Transverse colon (tissue), 4 donors: Measurements from ENCODE around the gene EXD3. TPM values are rescaled to one million over a fixed set of nuclear protein-coding genes. Genes with fewer than 3 reads are reported as not detected.

Experiments
- DNase-seq: peaks from one replicate; pipeline ENCODE4 v3.0.0-alpha.2; 2019
- H3K27ac ChIP-seq, 4 donors: fragments of 200-600 bp; sonication (generic); 2 replicates each; pipeline ENCODE4 v1.5.1; 2016 to 2018; ENCODE audit warnings: inconsistent platforms in 4 of 4
- H3K27me3 ChIP-seq: fragments of 200-600 bp; sonication (generic); 2 replicates; pipeline ENCODE4 v1.5.1; 2017; ENCODE audit warnings: inconsistent platforms
- H3K36me3 ChIP-seq, 4 donors: fragments of 200-600 bp; sonication (generic); 2 replicates each; pipeline ENCODE4 v1.5.1; 2017 to 2019; ENCODE audit warnings: inconsistent platforms in 4 of 4
- H3K4me1 ChIP-seq, 4 donors: fragments of 200-600 bp; sonication (generic); 2 replicates each; pipeline ENCODE4 v1.5.1; 2017 to 2020; ENCODE audit warnings: inconsistent platforms in 4 of 4
- H3K4me3 ChIP-seq, 4 donors: fragments of 200-600 bp; sonication (generic); 1 replicate in 1 of 4; 2 replicates in 3 of 4; pipeline versions ENCODE4 v1.5.1 to v1.6.1; 2017 to 2019; ENCODE audit warnings: inconsistent platforms in 4 of 4
- H3K9me3 ChIP-seq, 2 donors: fragments of 200-600 bp; sonication (generic); 2 replicates each; pipeline ENCODE4 v1.5.1; 2017 to 2019; ENCODE audit warnings: inconsistent platforms in 2 of 2
- CTCF ChIP-seq, 5 experiments: fragments of 200-600 bp in 3 of 5; fragments of 450-650 bp in 2 of 5; sonication (generic) in 3 of 5; IDR thresholded peaks; 1 replicate in 2 of 5; 2 replicates in 3 of 5; pipeline ENCODE4 v1.5.1; 2016 to 2017; ENCODE audit warnings: antibody characterized with exemption in 5 of 5, inconsistent platforms in 3 of 5, mild to moderate bottlenecking in 2 of 5, moderate library complexity in 1 of 5
- EP300 ChIP-seq: sonication (generic); formaldehyde crosslinking; IDR thresholded peaks from one replicate; pipeline ENCODE4 v1.6.1; 2017; ENCODE audit warnings: antibody characterized with exemption, low read depth
- POLR2A ChIP-seq: fragments of 450-650 bp; IDR thresholded peaks from one replicate; pipeline ENCODE4 v1.6.1; 2016; ENCODE audit warnings: antibody characterized with exemption, mild to moderate bottlenecking, moderate library complexity
- POLR2AphosphoS5 ChIP-seq, 3 donors: sonication (generic); formaldehyde crosslinking; IDR thresholded peaks; one replicate each; pipeline ENCODE4 v1.6.1; 2016; ENCODE audit warnings: antibody characterized with exemption in 3 of 3
- WGBS, 2 donors: methylation state at CpG; one replicate each; pipeline ENCODE4 v1.1.5; 2018; ENCODE audit warnings: low coverage in 1 of 2; 5-methylcytosine and 5-hydroxymethylcytosine counted together
- in situ Hi-C, 4 donors: fragments of 200-750 bp; cut with MboI; loops; one replicate each; pipeline versions ENCODE4 v1.15.0 to v1.15.1; 2017; ENCODE audit warnings: low sequenced_read_pairs in 3 of 4, low pct_ligation_motif_present in 1 of 4, low pct_unique_long_range_greater_than_20kb in 1 of 4
- intact Hi-C: fragments of 100-400 bp; cut with DNase I; formaldehyde crosslinking; loops from one replicate; pipeline ENCODE4 v1.15.1; 2023; ENCODE audit warnings: low total_unique reads
- total RNA-seq, 4 donors: library from RNA; depleted of rRNA; stranded (reverse); fragments of >200 nt; gene quantifications; one replicate each; pipeline ENCODE4 v1.1.0, GENCODE V29; 2016

Gene EXD3
- total RNA-seq, 4 donors from 2014 or later, result 47.6 to 228 (median 74.2) TPM

GRCh38 chr9:137351781-137352501, 71.0 kb downstream of the EXD3 start:
- H3K27me3 ChIP-seq, result no peaks in the 10 kb centered on the region
- in situ Hi-C loops (no loop called here), intact Hi-C loops (no loop called here)
- WGBS, 2 donors, result 92% methylated on average over 20 of the region's 23 CpGs; no CpG with 5 or more reads in 1 of the 2 donors
- peaks cover 2 to 6% of the 10 kb centered on the region in 2 donors for H3K9me3 ChIP-seq
- no peak overlapping the region for H3K27ac ChIP-seq
- no peak overlapping the region for H3K4me3 ChIP-seq
- no peak for DNase-seq
- H3K36me3 ChIP-seq, result peaks cover 0 to 5% (median 1%) of the 10 kb centered on the region in 4 donors
- H3K4me1 ChIP-seq, result no peaks in the 10 kb centered on the region
- TF ChIP-seq POLR2A, result no peak
- no peak for TF ChIP-seq EP300
- no peak for TF ChIP-seq CTCF (IDR thresholded peaks at IDR 0.05)
- TF ChIP-seq POLR2AphosphoS5 (IDR thresholded peaks at IDR 0.05), result no peak

- no peak for DNase-seq
- Histone ChIP-seq H3K4me1 (no peaks in the 10 kb centered on the region), H3K9me3 (peaks cover 0 to 4% of the 10 kb centered on the region in 2 donors), H3K27me3 (no peaks in the 10 kb centered on the region), H3K36me3 (peaks cover 0 to 10% (median 4%) of the 10 kb centered on the region in 4 donors), H3K27ac (no peak overlapping the region), H3K4me3 (no peak overlapping the region)
- intact Hi-C loops (no loop called here), in situ Hi-C loops (no loop called here)
- WGBS, 2 donors, result 91% methylated on average over 23 of the region's 30 CpGs; no CpG with 5 or more reads in 1 of the 2 donors
- TF ChIP-seq POLR2A (no peak), EP300 (no peak), POLR2AphosphoS5 (IDR thresholded peaks at IDR 0.05) (no peak), CTCF (IDR thresholded peaks at IDR 0.05) (no peak)
Observed at GRCh38 chr9:137350696-137351584, 72.0 kb downstream of the EXD3 start.

- intact Hi-C loops (no loop called here), in situ Hi-C loops (no loop called here)
- Histone ChIP-seq H3K27me3 (no peaks in the 10 kb centered on the region), H3K36me3 (peaks cover 0 to 10% (median 4%) of the 10 kb centered on the region in 4 donors), H3K4me1 (no peaks in the 10 kb centered on the region), H3K27ac (no peak overlapping the region), H3K4me3 (no peak overlapping the region), H3K9me3 (peaks cover 0 to 4% of the 10 kb centered on the region in 2 donors)
- TF ChIP-seq EP300 (no peak), POLR2A (no peak), CTCF (IDR thresholded peaks at IDR 0.05) (no peak), POLR2AphosphoS5 (IDR thresholded peaks at IDR 0.05) (no peak)
- 97% methylated on average over 23 of the region's 27 CpGs; no CpG with 5 or more reads in 1 of the 2 donors for WGBS, 2 donors
- no peak for DNase-seq
Observed at GRCh38 chr9:137349471-137350033, 73.4 kb downstream of the EXD3 start.
